Body of pancreas (tissue), 4 donors: ENCODE results near the gene SERPINB1. TPM values are rescaled to one million over a fixed set of nuclear protein-coding genes. Genes with fewer than 3 reads are reported as not detected.

Experiments
- ATAC-seq: fragments of 150-250 bp; one replicate; pipeline ENCODE4 v1.9.1; 2016
- DNase-seq, 4 donors: peaks; one replicate each; pipeline ENCODE4 v3.0.0-alpha.2; 2019
- H3K27ac ChIP-seq, 4 donors: fragments of 200-600 bp; sonication (generic); 1 replicate in 3 of 4; 2 replicates in 1 of 4; pipeline versions ENCODE4 v1.5.1 to v1.6.1; 2016 to 2019; ENCODE audit warnings: mild to moderate bottlenecking in 1 of 4, mixed read lengths in 1 of 4, moderate library complexity in 1 of 4
- H3K27me3 ChIP-seq, 2 donors: fragments of 200-600 bp; sonication (generic); one replicate each; pipeline ENCODE4 v1.6.0; 2016; ENCODE audit warnings: mild to moderate bottlenecking in 1 of 2
- H3K36me3 ChIP-seq, 2 donors: fragments of 200-600 bp; sonication (generic); replicated peaks in 1 of 2; 2 replicates each; pipeline ENCODE4 v1.5.1; 2016; ENCODE audit warnings: low read depth in 2 of 2; ENCODE audit not compliant: insufficient read depth in 1 of 2
- H3K4me1 ChIP-seq: fragments of 200-600 bp; sonication (generic); one replicate; pipeline ENCODE4 v1.6.0; 2016
- H3K4me3 ChIP-seq, 2 donors: fragments of 200-600 bp; sonication (generic); 1 replicate in 1 of 2; 2 replicates in 1 of 2; pipeline ENCODE4 v1.5.1; 2016 to 2019
- H3K9me3 ChIP-seq, 3 donors: fragments of 200-600 bp; sonication (generic); 1 replicate in 2 of 3; 2 replicates in 1 of 3; pipeline ENCODE4 v1.5.1; 2016
- CTCF ChIP-seq, 7 experiments: fragments of 450-650 bp in 4 of 7; fragments of 200-600 bp in 3 of 7; sonication (generic) in 3 of 7; IDR thresholded peaks; one replicate each; pipeline ENCODE4 v1.5.1; 2016 to 2019; ENCODE audit warnings: antibody characterized with exemption in 7 of 7
- POLR2A ChIP-seq, 3 donors: fragments of 450-650 bp; IDR thresholded peaks; one replicate each; pipeline ENCODE4 v1.6.1; 2016; ENCODE audit warnings: antibody characterized with exemption in 3 of 3, mild to moderate bottlenecking in 2 of 3
- WGBS, 2 donors: methylation state at CpG; one replicate each; pipeline ENCODE4 v1.1.5; 2017; 5-methylcytosine and 5-hydroxymethylcytosine counted together
- intact Hi-C: fragments of 100-400 bp; cut with DNase I; formaldehyde crosslinking; loops from one replicate; pipeline ENCODE4 v1.15.1; 2023
- total RNA-seq, 2 donors: library from RNA; depleted of rRNA; stranded (reverse); fragments of >200 nt; gene quantifications; one replicate each; pipeline ENCODE4 v1.1.0, GENCODE V29; 2016

Gene SERPINB1
- total RNA-seq, 2 donors from 2014 or later: 19.1 to 80.4 TPM

- Histone ChIP-seq H3K27me3 (no peaks in the 10 kb centered on the region), H3K36me3 (no peaks in the 10 kb centered on the region), H3K9me3 (no peaks in the 10 kb centered on the region), H3K27ac (peak overlapping the region; percentile 63 to 90 (median 78)), H3K4me3 (no peak overlapping the region), H3K4me1 (peaks cover 66% of the 10 kb centered on the region)
- DNase-seq (no peak), ATAC-seq (no peak)
- TF ChIP-seq CTCF (IDR thresholded peaks at IDR 0.05): no peak
- no peak for TF ChIP-seq POLR2A (IDR thresholded peaks at IDR 0.05)
- 58 to 66% methylated on average over 2 to 14 of the region's 14 CpGs for WGBS, 2 donors
- intact Hi-C loops: no loop called here
These were observed 40.9 kb downstream of the SERPINB1 start for GRCh38 chr6:2800552-2801316.

GRCh38 chr6:2799936-2800527 lies 41.6 kb downstream of the SERPINB1 start:
- DNase-seq: no peak
- intact Hi-C loops: no loop called here
- Histone ChIP-seq H3K27ac (peak overlapping the region; percentile 63 to 90 (median 78)), H3K4me1 (peaks cover 59% of the 10 kb centered on the region), H3K36me3 (no peaks in the 10 kb centered on the region), H3K4me3 (no peak overlapping the region), H3K27me3 (no peaks in the 10 kb centered on the region), H3K9me3 (no peaks in the 10 kb centered on the region)
- no peak for ATAC-seq
- WGBS, 2 donors: 38 to 40% methylated on average over 11 of the region's 11 CpGs
- TF ChIP-seq POLR2A (IDR thresholded peaks at IDR 0.05) (no peak), CTCF (IDR thresholded peaks at IDR 0.05) (no peak)

GRCh38 chr6:2798586-2799134 lies 43.0 kb downstream of the SERPINB1 start:
- Histone ChIP-seq H3K4me3 (no peak overlapping the region), H3K9me3 (no peaks in the 10 kb centered on the region), H3K4me1 (peaks cover 47% of the 10 kb centered on the region), H3K36me3 (no peaks in the 10 kb centered on the region), H3K27ac (peak overlapping the region; percentile 13 to 90 (median 85)), H3K27me3 (no peaks in the 10 kb centered on the region)
- TF ChIP-seq CTCF (IDR thresholded peaks at IDR 0.05) (no peak), POLR2A (IDR thresholded peaks at IDR 0.05) (no peak)
- WGBS, 2 donors: 60 to 65% methylated on average over 11 of the region's 11 CpGs
- intact Hi-C loops: no loop called here
- ATAC-seq (no peak), DNase-seq (peak in 1 of 4 donors; percentile 37)

- ATAC-seq: peak; percentile 89
- TF ChIP-seq POLR2A (IDR thresholded peaks at IDR 0.05): peak in 2 of 3 donors; percentile 37 to 40
- TF ChIP-seq CTCF (IDR thresholded peaks at IDR 0.05): no peak
These were observed 44.1 kb downstream of the SERPINB1 start for GRCh38 chr6:2797564-2798031.

More at GRCh38 chr6:2797564-2798031, 44.1 kb downstream of the SERPINB1 start:
- H3K4me3 ChIP-seq: no peak overlapping the region
- peak overlapping the region; percentile 65 to 90 (median 85) for H3K27ac ChIP-seq
- no peaks in the 10 kb centered on the region for H3K36me3 ChIP-seq
- intact Hi-C loops: no loop called here
- H3K27me3 ChIP-seq: no peaks in the 10 kb centered on the region
- WGBS, 2 donors: 6 to 13% methylated on average over 2 to 3 of the region's 3 CpGs
- DNase-seq: peak; percentile 72 to 90 (median 81)
- peaks cover 51% of the 10 kb centered on the region for H3K4me1 ChIP-seq
- no peaks in the 10 kb centered on the region for H3K9me3 ChIP-seq
